Subcutaneous adipose tissue (tissue), 4 donors: ENCODE data around the gene KCNIP1. TPM values are rescaled to one million over a fixed set of nuclear protein-coding genes. Genes with fewer than 3 reads are reported as not detected.

Experiments
- total RNA-seq, 4 donors: library from RNA; depleted of rRNA; stranded (reverse); fragments of >200 nt; gene quantifications; one replicate each; pipeline ENCODE4 v1.1.0, GENCODE V29; 2016
- TF ChIP-seq, protein P1 (sequence below): fragments of 450-650 bp; IDR thresholded peaks from one replicate; pipeline ENCODE4 v1.5.1; 2016; ENCODE audit warnings: low read depth, mild to moderate bottlenecking, control low read depth, antibody characterized with exemption, moderate library complexity

Gene KCNIP1
- total RNA-seq, 4 donors from 2014 or later = 6.4 TPM; not detected in 3

DNA sequence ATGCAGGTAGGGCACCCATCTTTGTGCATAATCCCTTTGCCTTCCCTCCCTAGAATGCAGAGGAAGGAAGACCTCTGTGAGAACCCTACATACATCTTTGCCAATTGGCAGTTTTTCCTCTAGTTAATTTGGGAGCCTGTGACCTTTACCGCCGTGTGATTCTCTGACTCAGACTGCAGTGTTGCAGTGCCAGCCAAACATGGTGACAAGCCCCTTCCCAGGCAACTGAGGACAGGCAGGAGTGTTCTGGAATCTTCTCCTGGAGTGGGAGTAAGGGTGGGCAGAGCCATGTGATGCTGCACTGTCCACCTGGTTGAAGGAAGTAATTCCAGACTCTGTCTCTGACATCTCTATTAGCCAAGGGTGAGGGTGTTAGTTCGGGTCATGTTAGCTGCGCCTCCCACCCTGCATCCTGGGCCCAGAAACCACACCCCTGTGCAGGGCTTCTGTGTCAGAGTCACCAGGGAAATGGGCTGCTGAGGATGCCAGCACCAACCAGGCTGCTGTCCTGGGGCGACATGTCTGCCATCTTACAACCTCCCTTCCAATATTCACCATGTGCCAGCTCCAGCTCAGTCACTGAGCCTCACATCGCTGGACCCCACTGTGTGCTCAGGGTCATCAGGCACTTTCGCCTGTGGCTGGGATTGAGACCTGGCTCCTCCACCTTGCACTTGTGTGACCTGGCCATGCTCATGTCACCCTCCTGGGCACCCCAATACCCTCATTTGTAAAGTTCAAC, 21.8 kb downstream of the KCNIP1 start:
- TF ChIP-seq, protein P1, sequence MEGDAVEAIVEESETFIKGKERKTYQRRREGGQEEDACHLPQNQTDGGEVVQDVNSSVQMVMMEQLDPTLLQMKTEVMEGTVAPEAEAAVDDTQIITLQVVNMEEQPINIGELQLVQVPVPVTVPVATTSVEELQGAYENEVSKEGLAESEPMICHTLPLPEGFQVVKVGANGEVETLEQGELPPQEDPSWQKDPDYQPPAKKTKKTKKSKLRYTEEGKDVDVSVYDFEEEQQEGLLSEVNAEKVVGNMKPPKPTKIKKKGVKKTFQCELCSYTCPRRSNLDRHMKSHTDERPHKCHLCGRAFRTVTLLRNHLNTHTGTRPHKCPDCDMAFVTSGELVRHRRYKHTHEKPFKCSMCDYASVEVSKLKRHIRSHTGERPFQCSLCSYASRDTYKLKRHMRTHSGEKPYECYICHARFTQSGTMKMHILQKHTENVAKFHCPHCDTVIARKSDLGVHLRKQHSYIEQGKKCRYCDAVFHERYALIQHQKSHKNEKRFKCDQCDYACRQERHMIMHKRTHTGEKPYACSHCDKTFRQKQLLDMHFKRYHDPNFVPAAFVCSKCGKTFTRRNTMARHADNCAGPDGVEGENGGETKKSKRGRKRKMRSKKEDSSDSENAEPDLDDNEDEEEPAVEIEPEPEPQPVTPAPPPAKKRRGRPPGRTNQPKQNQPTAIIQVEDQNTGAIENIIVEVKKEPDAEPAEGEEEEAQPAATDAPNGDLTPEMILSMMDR = no peak

DNA sequence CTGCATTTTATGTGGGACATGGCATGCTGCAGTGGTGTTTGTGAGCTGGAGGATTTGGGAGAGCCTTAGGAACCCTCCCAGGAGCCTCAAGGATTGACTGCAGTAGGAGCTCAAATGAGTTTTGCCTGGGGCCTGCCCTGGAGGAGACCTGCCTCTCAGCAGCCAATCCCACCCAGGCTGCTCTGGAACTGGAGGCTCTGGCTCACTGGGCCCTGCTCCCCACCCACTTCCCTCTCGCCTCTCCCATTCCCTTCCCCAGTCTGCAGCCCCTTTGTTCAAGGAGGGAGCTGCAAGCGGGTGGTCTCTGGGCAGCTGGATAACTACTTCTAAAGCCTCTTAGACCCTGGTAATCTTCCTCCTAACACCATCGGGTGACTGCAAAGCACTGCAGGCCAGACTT, 24.2 kb downstream of the KCNIP1 start:
- TF ChIP-seq, protein P1 = no peak

- TF ChIP-seq, protein P1 = no peak
Observed at GRCh38 chr5:170528976-170529375, 25.2 kb downstream of the KCNIP1 start.

- TF ChIP-seq, protein P1 = no peak
Observed at GRCh38 chr5:170532935-170533334, 29.1 kb downstream of the KCNIP1 start.

DNA sequence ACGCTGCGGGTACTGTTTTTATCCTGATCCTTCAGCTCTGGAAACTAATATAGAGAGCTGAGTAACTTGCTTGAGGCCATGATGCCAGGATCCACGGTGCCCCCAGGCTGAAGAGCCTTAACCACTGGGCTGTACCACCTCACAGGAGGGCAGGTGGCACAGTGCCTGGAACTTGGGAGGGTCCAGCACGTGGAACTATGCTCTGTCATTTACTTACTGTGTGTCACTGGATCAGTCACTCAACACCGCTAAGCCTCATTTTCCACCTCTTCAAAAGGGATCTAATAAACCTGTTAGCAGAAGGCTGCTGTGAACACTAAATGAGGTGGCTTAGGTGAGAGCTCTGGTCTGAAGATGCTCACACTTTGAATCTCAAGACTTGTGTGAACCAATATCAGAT, 29.6 kb downstream of the KCNIP1 start:
- TF ChIP-seq, protein P1 = no peak

- TF ChIP-seq, protein P1 = no peak
Observed at GRCh38 chr5:170534177-170534576, 30.4 kb downstream of the KCNIP1 start.

DNA sequence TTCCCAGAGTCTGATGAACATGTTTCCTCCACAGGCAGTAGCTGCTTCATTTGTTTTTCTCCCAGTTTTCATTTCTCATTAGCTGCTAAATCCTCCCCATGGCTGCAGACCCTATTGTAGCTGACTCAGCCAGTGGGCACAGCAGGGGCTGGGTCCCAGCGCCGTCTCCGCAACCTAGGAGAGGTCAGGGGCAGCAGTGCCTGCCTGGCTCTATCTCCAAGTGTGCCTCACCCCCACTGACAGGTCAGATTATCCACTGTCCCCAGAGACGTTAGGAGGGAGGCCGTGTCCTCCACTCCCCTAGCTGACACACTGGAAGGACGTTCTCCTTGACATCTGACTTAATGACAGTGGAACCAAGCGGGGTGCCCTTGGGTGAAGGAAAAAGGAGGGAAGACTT, 31.1 kb downstream of the KCNIP1 start:
- TF ChIP-seq, protein P1 = no peak
